GM18517 (cell line): ENCODE measurements around the gene HDGFL2.
A peak's percentile ranks its signal among the peaks of the same experiment; 100 is the strongest.

Source experiments
- ATAC-seq: cut with Tn5 transposase; IDR thresholded peaks from one replicate; pipeline ENCODE4 v1.9.1; 2021; ENCODE audit warnings: mild to moderate bottlenecking, moderate library complexity; ENCODE audit not compliant: unreplicated experiment

HDGFL2 gene

GRCh38 chr19:4464815-4465581 is 7.1 kb upstream of the HDGFL2 start:
- ATAC-seq: no peak

DNA sequence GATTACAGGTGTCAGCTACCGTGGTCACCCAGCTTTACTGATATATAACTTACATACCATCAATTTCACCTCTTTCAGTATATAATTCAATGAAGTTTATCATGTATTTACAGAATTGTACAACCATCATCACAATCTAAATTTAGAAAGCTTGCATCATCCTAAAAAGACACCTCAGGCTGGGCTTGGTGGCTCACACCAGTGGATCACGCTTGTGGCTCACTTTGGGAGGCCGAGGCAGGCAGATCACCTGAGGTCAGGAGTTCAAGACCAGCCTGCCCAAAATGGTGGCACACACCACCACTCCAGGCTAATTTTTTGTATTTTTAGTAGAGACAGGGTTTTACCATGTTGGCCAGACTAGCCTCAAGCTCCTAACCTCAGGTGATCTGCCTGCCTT is 4.3 kb upstream of the HDGFL2 start:
- ATAC-seq: no peak

DNA sequence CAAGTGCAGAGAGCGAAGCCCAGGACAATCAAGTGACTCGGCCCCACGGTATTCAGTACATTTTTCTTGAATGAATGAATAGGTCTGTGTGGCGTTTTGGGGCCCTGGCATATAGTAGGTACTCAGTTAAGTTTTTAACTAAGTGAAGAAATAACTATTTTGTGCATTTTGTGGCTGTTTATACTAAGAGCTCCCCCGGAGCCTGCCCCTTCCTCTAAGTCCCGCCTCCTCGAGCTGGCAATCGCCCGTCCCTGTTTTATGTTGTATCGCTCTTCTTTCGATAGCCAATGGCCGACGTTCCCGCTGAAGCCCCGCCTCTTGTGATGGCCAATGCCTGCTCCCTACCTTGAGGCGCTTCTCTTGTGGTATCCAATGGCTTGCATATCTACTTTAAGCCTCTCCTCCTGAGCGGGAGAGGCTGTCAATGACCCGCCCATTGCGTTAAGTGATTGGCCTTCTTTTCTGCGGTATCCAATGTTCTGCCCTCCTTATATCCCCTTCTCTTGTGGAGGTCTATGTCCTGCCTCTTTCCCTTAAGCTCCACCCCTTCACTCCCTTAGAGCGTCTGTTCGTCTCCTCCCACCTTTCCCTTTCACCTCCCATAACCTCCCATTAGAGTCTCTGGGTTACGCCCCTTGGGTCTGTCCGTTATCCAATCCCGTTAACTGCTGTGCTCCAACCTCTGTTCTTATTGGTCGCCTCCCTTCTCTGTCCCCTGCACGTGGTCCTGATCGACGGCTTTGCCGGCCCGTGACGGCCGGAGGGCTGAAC is 509 bp upstream of the HDGFL2 start:
- ATAC-seq: peak; percentile 91

DNA sequence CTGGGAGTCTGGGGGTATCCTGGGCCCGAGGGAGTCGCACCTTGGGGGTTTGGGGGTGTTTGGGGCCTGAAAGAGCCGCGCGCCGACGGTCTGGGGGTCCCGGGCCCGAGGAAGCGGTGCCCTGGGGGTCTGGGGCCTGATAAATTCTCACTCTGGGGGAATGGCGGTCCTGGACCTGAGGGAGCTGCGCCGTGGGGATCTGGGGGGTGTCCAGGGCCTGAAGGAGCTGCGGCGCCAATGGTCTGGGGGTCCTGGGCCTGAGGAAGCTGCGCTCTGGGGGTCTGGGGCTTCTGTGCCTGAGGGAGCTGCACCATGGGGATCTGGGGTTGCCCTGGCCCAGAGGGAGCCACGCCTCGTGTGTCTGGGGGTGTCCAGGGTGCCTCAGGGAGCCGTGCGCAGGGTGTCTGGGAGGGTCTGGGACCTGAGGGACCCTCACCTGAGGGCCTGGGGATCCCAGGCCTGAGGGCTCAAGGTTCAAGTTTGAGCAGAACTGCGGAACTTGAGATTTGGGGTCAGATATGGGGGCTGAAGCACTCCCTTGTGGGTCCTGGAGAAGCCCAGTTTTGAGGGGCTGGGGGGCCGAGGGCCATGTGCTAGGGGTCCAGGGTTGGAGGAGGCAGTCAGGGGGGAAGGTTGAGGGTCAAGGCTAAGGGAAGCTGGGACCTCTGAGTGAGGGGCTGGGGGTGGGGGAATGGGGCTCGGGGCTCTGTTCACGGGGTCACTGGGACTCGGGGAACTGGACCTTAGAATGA is 1.1 kb downstream of the HDGFL2 start:
- ATAC-seq: no peak

DNA sequence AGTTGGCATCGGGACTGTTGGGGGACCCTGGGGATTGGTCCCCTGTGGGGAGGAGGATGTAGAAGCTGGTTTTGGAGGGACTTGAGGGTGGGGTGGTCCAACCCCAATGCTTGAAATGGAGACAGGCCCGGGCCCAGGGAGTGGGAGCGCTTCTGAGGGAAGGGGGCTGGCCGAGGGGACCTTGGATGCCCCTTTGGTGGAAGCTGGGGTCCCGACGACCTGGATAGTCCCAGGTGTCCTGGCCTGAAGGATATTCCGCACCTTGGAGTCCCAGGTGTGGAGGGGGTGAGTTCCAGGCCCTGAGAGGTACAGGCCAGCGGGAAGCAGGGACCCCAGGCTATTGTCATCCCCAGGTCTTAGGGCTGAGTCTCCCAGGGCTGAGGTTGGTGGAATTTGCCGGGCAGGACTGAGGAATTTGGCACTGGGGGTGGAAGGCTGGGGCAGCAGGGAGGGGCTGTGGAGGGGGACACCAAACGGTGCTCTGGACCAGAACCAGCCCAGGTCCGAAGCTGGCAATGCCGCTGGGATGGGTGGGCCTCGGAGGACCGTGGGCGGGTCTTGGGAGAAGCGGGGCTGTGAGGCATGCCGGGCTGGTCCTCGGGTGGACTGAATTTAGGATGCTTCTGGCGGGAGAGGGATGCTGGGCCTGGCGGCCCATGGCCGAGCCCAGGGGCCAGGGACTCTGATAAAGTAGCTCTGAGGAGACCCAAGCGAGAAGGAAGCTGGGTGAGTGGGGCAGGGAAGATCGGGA is 1.8 kb downstream of the HDGFL2 start:
- no peak for ATAC-seq

DNA sequence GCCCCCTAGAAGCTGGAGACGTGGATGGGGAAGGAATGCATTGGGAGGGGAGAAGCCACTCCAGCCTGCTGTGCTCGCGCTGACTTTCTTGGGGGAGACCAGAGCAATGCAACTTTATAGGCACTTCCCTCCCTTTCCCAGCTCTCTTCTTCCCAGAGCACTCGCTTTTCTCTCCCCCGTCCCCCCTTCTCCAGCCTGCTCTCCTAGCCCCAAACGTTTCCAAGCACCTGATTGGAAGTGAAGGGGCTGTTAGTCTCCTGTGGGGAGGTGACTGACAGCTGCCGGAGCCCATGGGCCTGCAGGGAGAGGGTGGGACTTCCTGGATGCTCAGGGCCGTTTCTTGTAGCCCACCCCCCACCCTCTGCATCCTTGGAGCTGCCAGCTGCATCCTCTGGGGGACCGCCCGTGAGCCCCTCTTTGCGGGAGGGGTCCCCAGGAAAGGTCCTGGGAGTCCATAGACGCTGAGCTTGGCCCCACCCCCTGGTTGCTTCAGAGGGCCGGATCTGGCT is 2.5 kb downstream of the HDGFL2 start:
- no peak for ATAC-seq

GRCh38 chr19:4477034-4477801 is 5.1 kb downstream of the HDGFL2 start:
- ATAC-seq: no peak

- no peak for ATAC-seq
Observed at GRCh38 chr19:4482721-4483364, 10.7 kb downstream of the HDGFL2 start.

DNA sequence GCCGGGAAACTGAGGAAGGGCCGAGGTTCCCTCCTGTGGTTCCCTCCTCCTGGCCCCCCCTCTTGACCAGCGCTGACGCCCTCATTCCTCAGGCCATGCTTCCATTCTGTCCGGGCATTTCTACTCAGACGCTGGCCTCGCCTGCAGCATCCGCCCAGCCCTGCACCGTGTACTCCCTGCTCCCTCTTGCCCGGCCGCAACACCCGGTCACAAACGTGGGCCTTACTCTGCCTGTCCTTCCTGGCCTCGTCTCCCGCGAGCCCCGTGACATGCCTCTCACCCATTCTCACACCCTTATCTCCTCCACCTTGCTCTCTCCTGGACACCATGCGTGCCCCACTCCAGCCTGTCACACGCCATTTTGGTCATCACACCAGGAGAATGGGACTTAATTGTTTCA is 11.3 kb downstream of the HDGFL2 start:
- ATAC-seq: no peak

- ATAC-seq: no peak
Observed at GRCh38 chr19:4487572-4487971, 15.5 kb downstream of the HDGFL2 start.

DNA sequence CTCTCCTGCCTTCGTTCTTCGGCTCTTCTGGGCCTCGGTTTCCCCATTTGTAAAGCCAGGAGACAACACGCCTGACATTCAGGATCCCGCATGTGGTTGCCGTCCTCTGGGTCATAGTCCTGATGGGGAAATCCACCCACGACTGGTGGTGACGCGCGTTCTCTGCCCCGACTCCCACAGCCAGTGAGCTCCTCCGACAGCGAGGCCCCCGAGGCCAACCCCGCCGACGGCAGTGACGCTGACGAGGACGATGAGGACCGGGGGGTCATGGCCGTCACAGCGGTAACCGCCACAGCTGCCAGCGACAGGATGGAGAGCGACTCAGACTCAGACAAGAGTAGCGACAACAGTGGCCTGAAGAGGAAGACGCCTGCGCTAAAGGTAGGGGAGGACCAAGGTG is 16.4 kb downstream of the HDGFL2 start:
- ATAC-seq: no peak

DNA sequence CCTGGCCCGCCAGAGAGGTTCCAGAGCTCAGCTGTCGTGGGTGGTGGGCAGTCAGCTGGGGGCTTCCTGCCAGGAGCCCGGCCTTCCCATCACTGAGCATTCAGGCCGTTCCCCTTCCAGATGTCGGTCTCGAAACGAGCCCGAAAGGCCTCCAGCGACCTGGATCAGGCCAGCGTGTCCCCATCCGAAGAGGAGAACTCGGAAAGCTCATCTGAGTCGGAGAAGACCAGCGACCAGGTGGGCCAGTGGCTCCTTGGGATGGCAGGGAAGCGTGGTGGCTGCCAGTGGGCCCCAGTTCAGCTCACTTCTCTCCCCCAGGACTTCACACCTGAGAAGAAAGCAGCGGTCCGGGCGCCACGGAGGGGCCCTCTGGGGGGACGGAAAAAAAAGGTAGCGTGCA is 19.3 kb downstream of the HDGFL2 start:
- ATAC-seq: no peak

DNA sequence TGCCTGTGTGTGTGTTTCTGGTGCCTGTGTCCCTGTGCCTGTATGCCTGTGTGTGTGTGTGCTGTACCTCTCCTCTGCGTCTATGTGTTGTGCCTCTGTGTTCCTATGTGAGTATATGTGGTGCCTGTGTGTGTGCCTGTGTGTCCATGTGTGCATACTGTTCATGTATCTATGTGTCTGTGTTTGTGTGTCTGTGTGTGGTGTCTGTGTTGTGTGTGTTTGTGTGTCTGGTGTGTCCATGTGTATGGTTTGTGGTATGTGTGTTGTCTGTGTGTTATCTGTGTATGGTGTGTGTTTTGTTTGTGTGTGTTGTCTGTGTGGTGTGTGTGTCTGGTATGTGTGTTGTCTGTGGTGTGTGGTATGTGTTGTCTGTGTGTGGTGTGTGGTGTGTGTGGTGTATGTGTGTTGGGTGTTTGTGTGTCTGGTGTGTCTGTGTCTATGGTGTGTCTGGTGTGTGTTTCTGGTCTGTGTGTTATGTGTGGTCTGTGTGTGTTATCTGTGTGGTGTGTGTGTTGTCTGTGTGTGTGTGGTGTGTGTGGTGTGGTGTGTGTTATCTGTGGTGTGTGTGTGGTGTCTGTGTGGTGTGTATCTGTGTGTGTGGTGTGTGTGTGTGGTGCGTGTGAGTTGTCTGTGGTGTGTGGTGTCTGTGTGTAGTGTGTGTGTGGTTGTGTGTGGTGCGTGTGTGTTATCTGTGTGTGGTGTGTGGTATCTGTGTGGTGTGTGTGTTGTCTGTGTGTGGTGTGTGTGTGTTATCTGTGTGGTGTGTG is 20.4 kb downstream of the HDGFL2 start:
- no peak for ATAC-seq

DNA sequence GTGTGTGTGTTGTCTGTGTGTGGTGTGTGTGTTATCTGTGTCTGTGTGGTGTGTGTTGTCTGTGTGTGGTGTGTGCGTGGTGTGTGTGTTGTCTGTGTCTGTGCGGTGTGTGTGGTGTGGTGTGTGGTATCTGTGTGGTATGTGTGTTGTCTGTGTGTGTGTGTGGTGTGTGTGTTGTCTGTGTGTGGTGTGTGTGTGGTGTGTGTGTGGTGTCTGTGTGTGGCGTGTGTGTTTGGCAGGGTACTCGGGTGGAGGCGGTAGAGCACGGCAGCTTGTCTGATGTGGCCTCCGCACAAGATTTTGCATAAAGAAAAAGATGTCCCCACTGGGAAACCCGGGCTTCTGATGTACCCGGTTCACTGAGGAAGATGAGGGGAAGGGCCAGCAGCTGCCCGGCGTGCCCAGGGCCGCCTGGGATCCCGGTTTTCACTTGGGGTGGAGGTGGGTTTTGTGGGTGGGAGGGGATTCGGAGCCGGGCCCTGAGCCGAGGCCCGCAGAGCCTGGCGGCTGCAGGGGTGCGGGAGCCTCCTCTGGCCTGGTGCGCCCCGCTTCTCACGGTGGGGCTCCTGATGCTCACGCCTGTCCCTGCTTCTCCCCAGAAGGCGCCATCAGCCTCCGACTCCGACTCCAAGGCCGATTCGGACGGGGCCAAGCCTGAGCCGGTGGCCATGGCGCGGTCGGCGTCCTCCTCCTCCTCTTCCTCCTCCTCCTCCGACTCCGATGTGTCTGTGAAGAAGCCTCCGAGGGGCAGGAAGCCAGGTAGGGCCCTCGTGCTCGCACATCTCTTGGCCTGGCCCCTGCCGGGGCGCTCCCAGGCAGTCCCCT is 21.2 kb downstream of the HDGFL2 start:
- no peak for ATAC-seq

DNA sequence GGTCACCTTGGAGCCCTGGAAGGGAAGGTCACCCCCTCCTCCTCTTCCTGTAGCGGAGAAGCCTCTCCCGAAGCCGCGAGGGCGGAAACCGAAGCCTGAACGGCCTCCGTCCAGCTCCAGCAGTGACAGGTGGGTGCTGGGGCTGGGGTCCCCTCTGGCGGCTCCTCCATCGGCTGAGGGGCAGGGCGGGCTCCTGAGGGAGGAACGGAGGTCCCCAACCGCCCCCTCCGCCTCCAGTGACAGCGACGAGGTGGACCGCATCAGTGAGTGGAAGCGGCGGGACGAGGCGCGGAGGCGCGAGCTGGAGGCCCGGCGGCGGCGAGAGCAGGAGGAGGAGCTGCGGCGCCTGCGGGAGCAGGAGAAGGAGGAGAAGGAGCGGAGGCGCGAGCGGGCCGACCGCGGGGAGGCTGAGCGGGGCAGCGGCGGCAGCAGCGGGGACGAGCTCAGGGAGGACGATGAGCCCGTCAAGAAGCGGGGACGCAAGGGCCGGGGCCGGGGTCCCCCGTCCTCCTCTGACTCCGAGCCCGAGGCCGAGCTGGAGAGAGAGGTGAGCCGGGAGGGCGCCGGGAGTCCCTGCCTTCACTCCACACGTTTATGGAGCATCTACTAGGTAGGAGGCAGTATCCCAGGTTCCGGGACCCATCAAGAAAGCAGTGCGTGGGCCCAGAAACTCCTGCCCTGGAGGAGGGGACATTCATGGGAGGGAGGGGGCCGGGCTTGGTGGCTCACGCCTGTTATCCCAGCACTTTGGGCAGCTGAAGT is 22.0 kb downstream of the HDGFL2 start:
- no peak for ATAC-seq

GRCh38 chr19:4494691-4495064 is 22.6 kb downstream of the HDGFL2 start:
- ATAC-seq: no peak

- no peak for ATAC-seq
Observed at GRCh38 chr19:4495471-4495870, 23.4 kb downstream of the HDGFL2 start.
